Limb (tissue), 2 donors: ENCODE data around the gene COL10A1.

Experiments
- DNase-seq, 2 donors: peaks; one replicate each; pipeline ENCODE4 v3.0.0-alpha.2; 2016; ENCODE audit errors: extremely low spot score in 2 of 2

COL10A1 gene

GRCh38 chr6:116126032-116126431 is at the start of gene COL10A1:
COL10A1 (minus strand) TSS chr6:116126132; CDS start chr6:116125492, 640 bp downstream.
- no peak for DNase-seq

GRCh38 chr6:116175344-116175743 is 49.4 kb upstream of the COL10A1 start:
- no peak for DNase-seq

GRCh38 chr6:116173928-116174327 is 48.0 kb upstream of the COL10A1 start:
- no peak for DNase-seq

- DNase-seq = no peak
These were observed 44.6 kb upstream of the COL10A1 start for GRCh38 chr6:116170358-116171057.

- DNase-seq = no peak
These were observed 43.9 kb upstream of the COL10A1 start for GRCh38 chr6:116169880-116170279.

- DNase-seq = no peak
These were observed 42.2 kb upstream of the COL10A1 start for GRCh38 chr6:116168148-116168547.

- DNase-seq = no peak
These were observed 40.4 kb upstream of the COL10A1 start for GRCh38 chr6:116166369-116166768.

- no peak for DNase-seq
These were observed 39.7 kb upstream of the COL10A1 start for GRCh38 chr6:116165596-116165995.

- DNase-seq = no peak
These were observed 34.0 kb upstream of the COL10A1 start for GRCh38 chr6:116159782-116160524.

- no peak for DNase-seq
These were observed 32.7 kb upstream of the COL10A1 start for GRCh38 chr6:116158641-116159040.

GRCh38 chr6:116157391-116157790 is 31.5 kb upstream of the COL10A1 start:
- no peak for DNase-seq

- DNase-seq = no peak
These were observed 30.7 kb upstream of the COL10A1 start for GRCh38 chr6:116156405-116157326.

GRCh38 chr6:116154887-116155286 is 29.0 kb upstream of the COL10A1 start:
- DNase-seq = no peak

- DNase-seq = no peak
These were observed 26.7 kb upstream of the COL10A1 start for GRCh38 chr6:116152620-116153019.

- no peak for DNase-seq
These were observed 20.1 kb upstream of the COL10A1 start for GRCh38 chr6:116145803-116146675.

- peak in 1 of 2 donors; percentile 37 for DNase-seq
These were observed 18.7 kb upstream of the COL10A1 start for GRCh38 chr6:116144605-116145004.

GRCh38 chr6:116139917-116140316 is 14.0 kb upstream of the COL10A1 start:
- no peak for DNase-seq

- DNase-seq = no peak
These were observed 11.0 kb upstream of the COL10A1 start for GRCh38 chr6:116136933-116137340.

- no peak for DNase-seq
These were observed 10.4 kb upstream of the COL10A1 start for GRCh38 chr6:116136373-116136772.

GRCh38 chr6:116133453-116133852 is 7.5 kb upstream of the COL10A1 start:
- no peak for DNase-seq
